Endothelial cell of umbilical vein (primary cell): ENCODE data around the gene BEX3. TPM values are rescaled to one million over a fixed set of nuclear protein-coding genes. Genes with fewer than 3 reads are reported as not detected.

Source experiments
- BruUV-seq: library from RNA; stranded (reverse); fragments of 400-500 nt; replicated peaks from 2 replicates; lab custom pipeline; 2021; lab: Mats Ljungman, UMichigan
- CTCF ChIA-PET: fragments of 300-600, 350-600 bp; sonication (Branson Sonifier 250); formaldehyde crosslinking; loops from one replicate; lab custom pipeline; 2021; ENCODE audit warnings: antibody characterized with exemption, inconsistent platforms; lab: Charles Lee
- POLR2A ChIA-PET: fragments of 300-600, 350-600 bp; sonication (Branson Sonifier 250); formaldehyde crosslinking; loops from one replicate; lab custom pipeline; 2021; ENCODE audit warnings: antibody characterized with exemption, inconsistent platforms; lab: Charles Lee
- DNase-seq: peaks from one replicate; pipeline ENCODE4 v3.0.0-alpha.2; 2011; ENCODE audit warnings: low read depth, low spot score
- FAIRE-seq: peaks from 2 replicates; lab custom pipeline; 2011; peaks lifted over from hg19 to GRCh38; lab: Jason Lieb, UNC
- H2AFZ ChIP-seq: 2 replicates; pipeline ENCODE4 v1.6.0; 2012; ENCODE audit warnings: low read depth, low read length, control low read depth, inconsistent platforms
- H3K27ac ChIP-seq: 2 replicates; pipeline ENCODE4 v1.5.1; 2011; ENCODE audit warnings: low read depth, mild to moderate bottlenecking, control low read depth, low read length, moderate library complexity; ENCODE audit not compliant: insufficient read depth
- H3K27me3 ChIP-seq, 2 experiments: 2 replicates each; pipeline versions ENCODE4 v1.6.0 to v1.6.1; 2011; ENCODE audit warnings: low read length in 2 of 2, mixed read lengths in 1 of 2; ENCODE audit not compliant: control insufficient read depth in 2 of 2, insufficient read depth in 2 of 2
- H3K36me3 ChIP-seq, 2 experiments: 2 replicates in 1 of 2; 3 replicates in 1 of 2; pipeline ENCODE4 v1.5.1; 2011; ENCODE audit warnings: low read length in 2 of 2, mild to moderate bottlenecking in 1 of 2, moderate library complexity in 1 of 2; ENCODE audit not compliant: control insufficient read depth in 2 of 2, insufficient read depth in 2 of 2; ENCODE audit errors: extremely low read depth in 1 of 2
- H3K4me1 ChIP-seq: 3 replicates; pipeline ENCODE4 v1.5.1; 2011; ENCODE audit warnings: mild to moderate bottlenecking, low read length; ENCODE audit not compliant: control insufficient read depth, insufficient read depth; ENCODE audit errors: extremely low read depth
- H3K4me2 ChIP-seq: 2 replicates; pipeline ENCODE4 v1.6.1; 2011; ENCODE audit warnings: low read length, control low read depth, mixed read lengths; ENCODE audit not compliant: insufficient read depth
- H3K4me3 ChIP-seq, 3 experiments: fragments of 200-600 bp in 1 of 3; sonication (generic), shearing (Covaris generic) in 1 of 3; replicated peaks in 1 of 3; 2 replicates each; pipeline ENCODE4 v1.5.1; 2011 to 2016; ENCODE audit warnings: control low read depth in 3 of 3, low read length in 3 of 3, mild to moderate bottlenecking in 2 of 3, inconsistent platforms in 1 of 3, low read depth in 1 of 3, moderate library complexity in 1 of 3; ENCODE audit not compliant: insufficient read depth in 1 of 3
- H3K79me2 ChIP-seq: 2 replicates; pipeline ENCODE4 v1.6.0; 2012; ENCODE audit warnings: low read length, inconsistent platforms; ENCODE audit not compliant: control insufficient read depth, insufficient read depth
- H3K9ac ChIP-seq: replicated peaks from 2 replicates; pipeline ENCODE3; 2011; ENCODE audit warnings: low read length, control low read depth; ENCODE audit not compliant: insufficient read depth; ENCODE audit errors: extremely low read depth
- H3K9me1 ChIP-seq: replicated peaks from 3 replicates; pipeline ENCODE4 v1.6.0; 2011; ENCODE audit warnings: mild to moderate bottlenecking, low read length; ENCODE audit not compliant: control insufficient read depth, insufficient read depth; ENCODE audit errors: extremely low read depth
- H3K9me3 ChIP-seq: replicated peaks from 2 replicates; pipeline ENCODE4 v1.5.1; 2012; ENCODE audit warnings: low read length, inconsistent platforms; ENCODE audit not compliant: control insufficient read depth, insufficient read depth
- H4K20me1 ChIP-seq: replicated peaks from 2 replicates; pipeline ENCODE3; 2011; ENCODE audit warnings: mild to moderate bottlenecking, low read length; ENCODE audit not compliant: control insufficient read depth, insufficient read depth; ENCODE audit errors: extremely low read depth
- CTCF ChIP-seq, 2 donors: IDR thresholded peaks; 1 replicate in 1 of 2; 2 replicates in 1 of 2; pipeline ENCODE4 v1.5.1; 2011; ENCODE audit warnings: low read length in 2 of 2, mild to moderate bottlenecking in 2 of 2, moderate library complexity in 2 of 2, control low read depth in 1 of 2, inconsistent platforms in 1 of 2, low read depth in 1 of 2; ENCODE audit not compliant: insufficient read depth in 1 of 2; ENCODE audit errors: extremely low read depth in 1 of 2
- EZH2 ChIP-seq: IDR thresholded peaks from 2 replicates; pipeline ENCODE4 v1.6.1; 2012; ENCODE audit warnings: borderline replicate concordance, low read depth, mild to moderate bottlenecking, moderate library complexity, low read length, inconsistent platforms; ENCODE audit not compliant: severe bottlenecking
- FOS ChIP-seq: IDR thresholded peaks from 2 replicates; pipeline ENCODE4 v1.6.1; 2011; ENCODE audit warnings: mild to moderate bottlenecking, low read length, moderate library complexity, borderline replicate concordance; ENCODE audit not compliant: insufficient read depth
- GATA2 ChIP-seq: IDR thresholded peaks from 2 replicates; pipeline ENCODE4 v1.7.0; 2011; ENCODE audit warnings: low read depth, mild to moderate bottlenecking, moderate library complexity, mixed read lengths, low read length; ENCODE audit not compliant: insufficient read length, insufficient read depth
- JUN ChIP-seq: IDR thresholded peaks from 2 replicates; pipeline ENCODE4 v1.6.1; 2011; ENCODE audit warnings: borderline replicate concordance, low read depth; ENCODE audit not compliant: insufficient read length, insufficient read depth
- MAX ChIP-seq: IDR thresholded peaks from 2 replicates; pipeline ENCODE4 v1.6.1; 2011; ENCODE audit not compliant: insufficient read depth, insufficient read length
- MYC ChIP-seq: IDR thresholded peaks from one replicate; pipeline ENCODE4 v1.6.1; 2011; ENCODE audit warnings: mild to moderate bottlenecking, low read depth, low read length
- POLR2A ChIP-seq: IDR thresholded peaks from 2 replicates; pipeline ENCODE4 v1.6.1; 2012; ENCODE audit warnings: low read depth, mild to moderate bottlenecking, control low read depth, low read length
- POLR2AphosphoS5 ChIP-seq: IDR thresholded peaks from 2 replicates; pipeline ENCODE4 v1.6.1; 2012; ENCODE audit warnings: low read depth, mild to moderate bottlenecking, control low read depth, low read length, moderate library complexity; ENCODE audit not compliant: insufficient read depth
- dilution Hi-C: fragments of 300-500 bp; cut with MboI; formaldehyde crosslinking; loops from one replicate; pipeline ENCODE4 v1.15.0; 2019; ENCODE audit warnings: low sequenced_read_pairs; ENCODE audit not compliant: extremely low pct_ligation_motif_present
- intact Hi-C: fragments of 100-400 bp; cut with micrococcal nuclease; formaldehyde crosslinking; loops from one replicate; pipeline ENCODE4 v1.10.0; 2022
- polyA plus RNA-seq, 4 experiments: library from polyadenylated mRNA; depleted of rRNA in 3 of 4; stranded (reverse) in 3 of 4; unstranded in 1 of 4; fragments of >200 nt; gene quantifications; 2 replicates each; pipeline versions ENCODE4 v1.2.1 to v1.2.3, GENCODE V29; 2011 to 2012; ENCODE audit warnings: missing spikeins in 1 of 4
- total RNA-seq: library from RNA; stranded (reverse); gene quantifications from 2 replicates; pipeline ENCODE4 v1.2.3, GENCODE V29; 2021

Gene BEX3
- total and polyA plus RNA-seq, 2 donors (not counting 3 experiments of a cell fraction or from before 2014, with no cell fraction given), result 227 to 332 TPM

GRCh38 chrX:103386332-103386731, 10.0 kb downstream of the BEX3 start:
- Histone ChIP-seq H3K36me3 (no peaks in the 10 kb centered on the region), H3K27me3 (no peaks in the 10 kb centered on the region), H3K9me3 (no peaks in the 10 kb centered on the region), H4K20me1 (no peaks in the 10 kb centered on the region), H3K9ac (no peak overlapping the region), H3K4me3 (no peak overlapping the region), H3K27ac (no peak overlapping the region), H3K9me1 (no peaks in the 10 kb centered on the region), H3K4me1 (no peaks in the 10 kb centered on the region), H2AFZ (no peak overlapping the region), H3K79me2 (no peaks in the 10 kb centered on the region), H3K4me2 (no peak overlapping the region)
- POLR2A ChIA-PET, result no interaction called here
- no peak for TF ChIP-seq POLR2AphosphoS5
- CTCF ChIA-PET, result no interaction called here
- FAIRE-seq (no peak), DNase-seq (no peak)
- intact Hi-C loops (no loop called here), dilution Hi-C loops (no loop called here)
- no TSS peak for BruUV-seq

- Histone ChIP-seq H3K79me2 (no peaks in the 10 kb centered on the region), H3K4me2 (no peak overlapping the region), H3K4me3 (no peak overlapping the region), H3K9ac (no peak overlapping the region), H3K9me3 (no peaks in the 10 kb centered on the region), H3K9me1 (no peaks in the 10 kb centered on the region), H3K27me3 (no peaks in the 10 kb centered on the region), H3K27ac (no peak overlapping the region), H2AFZ (no peak overlapping the region), H3K36me3 (no peaks in the 10 kb centered on the region), H4K20me1 (no peaks in the 10 kb centered on the region), H3K4me1 (peaks cover 21% of the 10 kb centered on the region)
- no peak for FAIRE-seq
- intact Hi-C loops (no loop called here), dilution Hi-C loops (no loop called here)
- BruUV-seq, result no TSS peak
- ChIA-PET CTCF (no interaction called here), POLR2A (no interaction called here)
- TF ChIP-seq EZH2, result no peak
- no peak for TF ChIP-seq POLR2AphosphoS5
- TF ChIP-seq JUN, result no peak
- TF ChIP-seq MAX, result no peak
- TF ChIP-seq FOS, result no peak
- TF ChIP-seq MYC, result no peak
- no peak for TF ChIP-seq GATA2
- no peak for TF ChIP-seq CTCF (IDR thresholded peaks at IDR 0.05; ENCODE audit: extremely low read depth in 1 of 2, insufficient read depth in 1 of 2, low read depth in 1 of 2, low read length in 2 of 2)
- TF ChIP-seq POLR2A, result no peak
- DNase-seq, result no peak
Observed at GRCh38 chrX:103393487-103393886, 17.1 kb downstream of the BEX3 start.
